Parathyroid adenoma (tissue), 2 donors: ENCODE data around the gene ZC3H7B.

Experiments used
- H2AFZ ChIP-seq: fragments of 300-600 bp; sonication (generic); one replicate; pipeline ENCODE4 v1.7.0; 2017; ENCODE audit warnings: antibody characterized with exemption, mild to moderate bottlenecking
- H3K27ac ChIP-seq: fragments of 300-600 bp; sonication (generic); one replicate; pipeline ENCODE4 v1.7.0; 2017
- H3K27me3 ChIP-seq: fragments of 300-600 bp; sonication (generic); one replicate; pipeline ENCODE4 v1.7.0; 2017; ENCODE audit warnings: low read length; ENCODE audit not compliant: control insufficient read depth, insufficient read depth
- H3K36me3 ChIP-seq: fragments of 300-600 bp; sonication (generic); one replicate; pipeline ENCODE4 v1.7.0; 2017; ENCODE audit warnings: low read length; ENCODE audit not compliant: control insufficient read depth, insufficient read depth
- H3K4me1 ChIP-seq: fragments of 300-600 bp; sonication (generic); one replicate; pipeline ENCODE4 v1.7.0; 2017; ENCODE audit warnings: control low read depth
- H3K4me2 ChIP-seq: fragments of 300-600 bp; sonication (generic); one replicate; pipeline ENCODE4 v1.7.0; 2017; ENCODE audit warnings: low read length
- H3K4me3 ChIP-seq: fragments of 300-600 bp; sonication (generic); one replicate; pipeline ENCODE4 v1.7.0; 2017; ENCODE audit warnings: low read depth, low read length
- H3K79me2 ChIP-seq: fragments of 300-600 bp; sonication (generic); one replicate; pipeline ENCODE4 v1.7.0; 2017; ENCODE audit warnings: control low read depth
- H3K9ac ChIP-seq: fragments of 300-600 bp; sonication (generic); one replicate; pipeline ENCODE4 v1.7.0; 2017; ENCODE audit warnings: mild to moderate bottlenecking
- H3K9me3 ChIP-seq: fragments of 300-600 bp; sonication (generic); one replicate; pipeline ENCODE4 v1.7.0; 2017; ENCODE audit warnings: low read length; ENCODE audit not compliant: control insufficient read depth
- TF ChIP-seq, protein P1 (sequence below): fragments of 300-600 bp; sonication (generic); IDR thresholded peaks from one replicate; pipeline ENCODE4 v1.7.0; 2017; ENCODE audit warnings: antibody characterized with exemption, mild to moderate bottlenecking
- donor health status: primary hyperparathyroidism.

ZC3H7B gene

DNA sequence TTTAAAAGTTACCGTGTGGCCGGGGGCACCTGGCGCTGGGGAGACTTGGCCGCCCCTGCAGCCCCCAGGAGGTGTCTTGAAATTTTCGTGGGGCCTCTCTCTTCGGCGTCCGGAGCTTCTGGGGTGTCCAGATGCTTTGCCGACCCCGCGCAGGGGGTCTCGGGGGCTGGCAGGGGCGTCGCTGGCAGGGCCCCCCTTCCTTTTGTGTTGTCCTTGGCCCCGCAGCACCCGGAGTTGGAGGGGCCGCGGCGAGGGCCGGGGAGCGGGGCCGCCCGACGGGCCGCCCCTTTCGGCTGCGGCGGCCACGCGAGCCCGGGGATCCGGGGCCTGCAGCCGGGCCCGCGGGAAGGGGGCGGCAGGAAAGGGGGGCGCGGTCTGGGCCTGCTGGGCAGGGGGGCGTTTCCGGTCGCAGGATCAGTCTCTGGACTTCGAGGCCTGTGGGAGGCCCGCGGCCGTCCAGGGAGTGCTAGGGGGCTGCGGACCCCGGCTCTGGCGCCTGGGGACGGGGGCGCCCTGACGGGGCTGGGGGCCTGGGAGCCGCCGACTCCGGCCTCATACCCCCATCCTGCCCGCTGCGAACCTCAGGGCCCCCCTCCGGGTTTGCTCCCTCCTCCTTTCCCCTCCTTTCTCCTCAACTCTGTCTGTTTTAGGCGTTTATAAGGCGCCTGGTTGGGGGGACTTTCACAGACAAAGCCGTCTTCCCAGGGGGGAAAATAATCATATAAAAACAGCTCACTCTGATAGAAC, 869 bp downstream of the ZC3H7B start:
- Histone ChIP-seq H2AFZ (peak overlapping the region; percentile 76), H3K4me3 (peak overlapping the region; percentile 77), H3K4me1 (peaks cover 6% of the 10 kb centered on the region), H3K4me2 (peak overlapping the region; percentile 74), H3K27ac (peak overlapping the region; percentile 39), H3K9ac (peak overlapping the region; percentile 61), H3K79me2 (peaks cover 13% of the 10 kb centered on the region), H3K36me3 (no peaks in the 10 kb centered on the region), H3K27me3 (no peaks in the 10 kb centered on the region), H3K9me3 (no peaks in the 10 kb centered on the region)
- TF ChIP-seq, protein P1, sequence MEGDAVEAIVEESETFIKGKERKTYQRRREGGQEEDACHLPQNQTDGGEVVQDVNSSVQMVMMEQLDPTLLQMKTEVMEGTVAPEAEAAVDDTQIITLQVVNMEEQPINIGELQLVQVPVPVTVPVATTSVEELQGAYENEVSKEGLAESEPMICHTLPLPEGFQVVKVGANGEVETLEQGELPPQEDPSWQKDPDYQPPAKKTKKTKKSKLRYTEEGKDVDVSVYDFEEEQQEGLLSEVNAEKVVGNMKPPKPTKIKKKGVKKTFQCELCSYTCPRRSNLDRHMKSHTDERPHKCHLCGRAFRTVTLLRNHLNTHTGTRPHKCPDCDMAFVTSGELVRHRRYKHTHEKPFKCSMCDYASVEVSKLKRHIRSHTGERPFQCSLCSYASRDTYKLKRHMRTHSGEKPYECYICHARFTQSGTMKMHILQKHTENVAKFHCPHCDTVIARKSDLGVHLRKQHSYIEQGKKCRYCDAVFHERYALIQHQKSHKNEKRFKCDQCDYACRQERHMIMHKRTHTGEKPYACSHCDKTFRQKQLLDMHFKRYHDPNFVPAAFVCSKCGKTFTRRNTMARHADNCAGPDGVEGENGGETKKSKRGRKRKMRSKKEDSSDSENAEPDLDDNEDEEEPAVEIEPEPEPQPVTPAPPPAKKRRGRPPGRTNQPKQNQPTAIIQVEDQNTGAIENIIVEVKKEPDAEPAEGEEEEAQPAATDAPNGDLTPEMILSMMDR: no peak

- TF ChIP-seq, protein P1: no peak
- H3K4me1 ChIP-seq: peaks cover 8% of the 10 kb centered on the region
- no peaks in the 10 kb centered on the region for H3K36me3 ChIP-seq
- H3K27ac ChIP-seq: peak overlapping the region; percentile 39
- H3K4me2 ChIP-seq: peak overlapping the region; percentile 74
- no peaks in the 10 kb centered on the region for H3K9me3 ChIP-seq
- peak overlapping the region; percentile 77 for H3K4me3 ChIP-seq
- no peaks in the 10 kb centered on the region for H3K27me3 ChIP-seq
- H2AFZ ChIP-seq: peak overlapping the region; percentile 66
- H3K9ac ChIP-seq: peak overlapping the region; percentile 61
- H3K79me2 ChIP-seq: peaks cover 13% of the 10 kb centered on the region
Observed at GRCh38 chr22:41302811-41303210, 1.5 kb downstream of the ZC3H7B start.

DNA sequence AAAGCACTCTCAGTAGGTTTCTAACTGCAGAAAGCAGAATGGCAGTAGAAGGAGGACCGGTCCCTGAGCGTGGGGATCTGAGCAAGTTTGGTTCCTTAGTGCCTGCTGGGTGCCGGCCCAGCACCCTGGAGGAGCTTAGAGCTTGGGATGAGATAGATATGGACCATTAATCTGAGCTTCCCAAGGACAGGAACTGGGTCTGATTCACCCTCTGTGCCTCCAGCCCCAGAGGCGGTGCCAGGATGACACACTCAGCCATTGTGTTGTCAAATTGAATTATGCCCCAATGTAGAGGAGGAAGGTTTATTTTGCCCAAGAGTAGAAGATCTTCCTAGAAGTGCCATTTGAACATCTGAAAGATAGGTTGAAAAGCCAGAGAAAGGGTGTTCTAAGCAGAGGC, 4.3 kb downstream of the ZC3H7B start:
- Histone ChIP-seq H3K36me3 (no peaks in the 10 kb centered on the region), H3K27ac (no peak overlapping the region), H2AFZ (no peak overlapping the region), H3K4me1 (peaks cover 10% of the 10 kb centered on the region), H3K9ac (no peak overlapping the region), H3K4me3 (no peak overlapping the region), H3K9me3 (no peaks in the 10 kb centered on the region), H3K4me2 (no peak overlapping the region), H3K27me3 (no peaks in the 10 kb centered on the region), H3K79me2 (peaks cover 17% of the 10 kb centered on the region)
- TF ChIP-seq, protein P1: no peak

- H3K9ac ChIP-seq: no peak overlapping the region
- H3K36me3 ChIP-seq: no peaks in the 10 kb centered on the region
- no peak overlapping the region for H3K4me3 ChIP-seq
- peak overlapping the region; percentile 39 for H3K27ac ChIP-seq
- TF ChIP-seq, protein P1: no peak
- H3K4me2 ChIP-seq: no peak overlapping the region
- H3K4me1 ChIP-seq: peaks cover 7% of the 10 kb centered on the region
- H2AFZ ChIP-seq: no peak overlapping the region
- H3K9me3 ChIP-seq: no peaks in the 10 kb centered on the region
- H3K79me2 ChIP-seq: peaks cover 16% of the 10 kb centered on the region
- no peaks in the 10 kb centered on the region for H3K27me3 ChIP-seq
Observed at GRCh38 chr22:41308054-41308453, 6.7 kb downstream of the ZC3H7B start.

- Histone ChIP-seq H3K27me3 (no peaks in the 10 kb centered on the region), H3K27ac (no peak overlapping the region), H3K9ac (no peak overlapping the region), H3K4me2 (no peak overlapping the region), H3K36me3 (no peaks in the 10 kb centered on the region), H3K9me3 (no peaks in the 10 kb centered on the region), H3K4me1 (peaks cover 5% of the 10 kb centered on the region), H3K4me3 (no peak overlapping the region), H2AFZ (no peak overlapping the region), H3K79me2 (peaks cover 14% of the 10 kb centered on the region)
- TF ChIP-seq, protein P1: no peak
Observed at GRCh38 chr22:41308544-41308947, 7.2 kb downstream of the ZC3H7B start.
